ENCODE results near the gene GPR162.
A peak's percentile ranks its signal among the peaks of the same experiment; 100 is the strongest.

Gene GPR162

GRCh38 chr12:6823182-6824084 is 1.8 kb downstream of the GPR162 start:
- DNase-seq (ENCODE audit: low read depth in 2 of 3, low spot score in 2 of 3), result no peak

- DNase-seq (ENCODE audit: low read depth in 2 of 3, low spot score in 2 of 3), result no peak
These were observed 2.6 kb downstream of the GPR162 start for GRCh38 chr12:6824085-6824775.

- DNase-seq (ENCODE audit: low read depth in 2 of 3, low spot score in 2 of 3), result no peak
These were observed 3.3 kb downstream of the GPR162 start for GRCh38 chr12:6824901-6825381.

- DNase-seq (ENCODE audit: low read depth in 2 of 3, low spot score in 2 of 3), result peak; percentile 49 to 87 (median 80)
These were observed 3.9 kb downstream of the GPR162 start for GRCh38 chr12:6825398-6826124.

- DNase-seq (ENCODE audit: low read depth in 2 of 3, low spot score in 2 of 3), result no peak
These were observed 4.6 kb downstream of the GPR162 start for GRCh38 chr12:6826125-6826733.

GRCh38 chr12:6826734-6827436 is 5.3 kb downstream of the GPR162 start:
- no peak for DNase-seq (ENCODE audit: low read depth in 2 of 3, low spot score in 2 of 3)

- no peak for DNase-seq (ENCODE audit: low read depth in 2 of 3, low spot score in 2 of 3)
These were observed 5.9 kb downstream of the GPR162 start for GRCh38 chr12:6827437-6827911.

GRCh38 chr12:6827982-6828780 is 6.6 kb downstream of the GPR162 start, which contains the start of gene P3H3:
P3H3 (plus strand) TSS chr12:6828407; CDS start chr12:6828441, 34 bp downstream.
- no peak for DNase-seq (ENCODE audit: low read depth in 2 of 3, low spot score in 2 of 3)

GRCh38 chr12:6828781-6829535 is 7.3 kb downstream of the GPR162 start:
- no peak for DNase-seq (ENCODE audit: low read depth in 2 of 3, low spot score in 2 of 3)

- no peak for DNase-seq (ENCODE audit: low read depth in 2 of 3, low spot score in 2 of 3)
These were observed 8.1 kb downstream of the GPR162 start for GRCh38 chr12:6829536-6830220.

GRCh38 chr12:6830286-6830890 is 8.8 kb downstream of the GPR162 start:
- DNase-seq (ENCODE audit: low read depth in 2 of 3, low spot score in 2 of 3), result no peak

GRCh38 chr12:6830999-6831398 is 9.4 kb downstream of the GPR162 start:
- DNase-seq (ENCODE audit: low read depth in 2 of 3, low spot score in 2 of 3), result no peak

GRCh38 chr12:6831450-6831995 is 9.9 kb downstream of the GPR162 start:
- DNase-seq (ENCODE audit: low read depth in 2 of 3, low spot score in 2 of 3), result no peak

GRCh38 chr12:6832125-6832524 is 10.5 kb downstream of the GPR162 start:
- no peak for DNase-seq (ENCODE audit: low read depth in 2 of 3, low spot score in 2 of 3)

- DNase-seq (ENCODE audit: low read depth in 2 of 3, low spot score in 2 of 3), result no peak
These were observed 11.7 kb downstream of the GPR162 start for GRCh38 chr12:6833189-6833890.

- no peak for DNase-seq (ENCODE audit: low read depth in 2 of 3, low spot score in 2 of 3)
These were observed 12.6 kb downstream of the GPR162 start for GRCh38 chr12:6834254-6834653.

- DNase-seq (ENCODE audit: low read depth in 2 of 3, low spot score in 2 of 3), result no peak
These were observed 13.3 kb downstream of the GPR162 start for GRCh38 chr12:6834873-6835272.
